HG03342 (cell line): ENCODE measurements around the gene PIK3R2.
"Not testable (repeated sequence)": the region's sequence is repeated elsewhere in the genome, so short reads cannot be mapped to it uniquely, and the experiment has no call there.

Experiments
- ATAC-seq: cut with Tn5 transposase; IDR thresholded peaks from one replicate; pipeline ENCODE4 v1.9.1; 2021; ENCODE audit warnings: mild to moderate bottlenecking, moderate library complexity; ENCODE audit not compliant: unreplicated experiment

The PIK3R2 gene

DNA sequence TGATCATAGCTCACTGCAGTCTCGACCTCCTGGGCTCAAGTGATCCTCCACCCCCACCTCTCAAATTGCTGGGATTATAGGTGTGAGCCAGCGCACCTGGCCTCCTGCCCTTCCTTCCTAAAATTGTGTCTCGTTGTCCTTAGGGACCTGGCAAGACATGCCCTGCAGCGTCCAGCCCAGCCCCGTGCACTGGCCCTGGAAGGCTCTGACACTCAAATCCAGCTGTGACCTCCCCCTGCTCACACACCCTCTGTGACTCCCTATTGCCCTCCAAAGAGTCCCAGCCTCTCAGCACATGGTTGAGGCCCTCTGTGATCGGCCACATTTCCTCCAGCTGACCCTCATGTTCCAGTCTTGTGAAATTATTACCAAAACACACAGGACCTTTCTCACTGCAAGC lies 45.0 kb downstream of the PIK3R2 start:
- ATAC-seq = no peak

- no peak for ATAC-seq
Measured at GRCh38 chr19:18198374-18198773, 45.4 kb downstream of the PIK3R2 start.

DNA sequence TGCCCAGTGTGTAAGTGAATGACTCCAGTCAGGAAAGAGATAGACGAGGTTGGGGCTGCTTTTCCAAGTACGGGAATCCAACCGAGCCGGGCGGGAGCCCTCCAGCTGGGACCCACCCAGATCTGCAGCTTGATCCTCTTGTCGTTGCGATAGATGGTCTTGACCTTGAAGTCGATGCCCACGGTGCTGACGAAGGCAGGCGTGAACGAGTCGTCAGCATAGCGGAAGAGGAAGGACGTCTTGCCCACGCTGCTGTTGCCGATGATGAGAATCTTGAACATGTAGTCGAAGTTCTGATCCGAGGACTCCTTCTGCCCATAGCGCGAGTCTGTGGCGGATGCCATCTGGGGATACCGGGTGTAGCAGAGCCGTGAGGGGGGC lies 49.4 kb downstream of the PIK3R2 start:
- ATAC-seq = no peak

- no peak for ATAC-seq
Measured at GRCh38 chr19:18202778-18203407, 49.9 kb downstream of the PIK3R2 start.

DNA sequence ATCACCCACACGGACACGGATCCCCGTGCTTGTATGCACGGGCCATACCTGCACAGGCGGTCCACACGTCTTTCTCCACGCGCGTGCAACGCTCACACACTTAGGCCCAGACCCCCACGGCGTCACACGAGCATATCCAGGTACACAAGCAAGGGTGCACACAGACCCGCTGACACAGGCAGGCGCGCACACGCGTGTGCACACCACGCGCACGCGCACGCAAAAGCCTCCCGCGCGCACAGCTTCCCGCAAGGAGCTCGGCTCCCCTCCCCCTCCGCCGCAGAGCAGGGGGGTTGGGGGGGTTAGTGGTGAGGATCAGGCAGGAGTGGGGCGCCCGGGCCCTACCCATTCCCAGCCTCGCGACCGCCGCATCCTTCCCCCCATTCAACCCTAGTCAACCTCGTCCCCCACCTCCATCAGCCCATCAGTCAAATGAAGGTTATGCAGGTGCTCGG lies 50.5 kb downstream of the PIK3R2 start:
- ATAC-seq = no peak

- peak; percentile 87 for ATAC-seq
Measured at GRCh38 chr19:18203863-18204393, 51.0 kb downstream of the PIK3R2 start, which contains the start of gene RAB3A. RAB3A (minus strand) TSS chr19:18204042; CDS start chr19:18202740, 1,302 bp downstream.

DNA sequence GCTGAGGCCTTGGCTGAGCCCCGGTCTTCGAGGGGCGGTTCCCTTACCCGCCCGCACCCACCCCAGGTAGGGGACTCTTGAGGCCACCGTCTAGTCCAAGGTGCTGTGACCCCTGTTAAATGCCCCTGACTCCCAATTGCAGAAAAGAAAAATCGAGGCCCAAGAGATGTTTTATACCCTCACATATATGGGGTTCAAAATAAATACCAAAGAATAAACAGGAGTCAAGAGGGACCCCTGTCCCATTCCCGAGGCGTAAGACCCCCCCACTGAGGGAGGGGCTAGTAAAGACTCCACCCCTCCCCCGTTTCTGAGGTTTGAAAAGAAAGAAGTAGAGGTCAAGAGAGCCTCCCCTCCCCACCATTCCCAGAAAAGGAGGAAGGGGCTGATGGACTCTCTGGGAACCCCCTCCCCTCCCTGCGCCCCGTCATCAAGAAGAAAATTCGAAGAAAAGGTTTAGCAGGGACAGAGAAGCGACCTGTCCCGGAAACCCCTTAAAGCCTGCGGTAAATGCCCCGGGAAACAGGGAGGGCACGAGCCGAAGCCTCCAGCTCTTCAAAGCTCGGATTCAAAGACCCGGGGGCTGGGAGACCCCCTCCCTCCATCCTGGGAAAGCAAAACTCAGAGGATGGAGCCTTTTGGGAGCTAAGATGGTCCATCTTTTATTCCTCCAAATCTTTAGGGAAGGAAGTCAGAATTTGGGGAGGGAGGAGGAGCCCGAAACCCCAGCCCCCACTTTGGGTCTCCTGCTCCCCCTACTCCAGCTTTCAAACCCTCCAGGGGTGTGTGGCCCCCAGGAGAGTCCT lies 51.6 kb downstream of the PIK3R2 start:
- peak; percentile 13 for ATAC-seq

GRCh38 chr19:18205200-18205892 lies 52.4 kb downstream of the PIK3R2 start:
- no peak for ATAC-seq

- no peak for ATAC-seq
Measured at GRCh38 chr19:18206018-18206417, 53.1 kb downstream of the PIK3R2 start.

DNA sequence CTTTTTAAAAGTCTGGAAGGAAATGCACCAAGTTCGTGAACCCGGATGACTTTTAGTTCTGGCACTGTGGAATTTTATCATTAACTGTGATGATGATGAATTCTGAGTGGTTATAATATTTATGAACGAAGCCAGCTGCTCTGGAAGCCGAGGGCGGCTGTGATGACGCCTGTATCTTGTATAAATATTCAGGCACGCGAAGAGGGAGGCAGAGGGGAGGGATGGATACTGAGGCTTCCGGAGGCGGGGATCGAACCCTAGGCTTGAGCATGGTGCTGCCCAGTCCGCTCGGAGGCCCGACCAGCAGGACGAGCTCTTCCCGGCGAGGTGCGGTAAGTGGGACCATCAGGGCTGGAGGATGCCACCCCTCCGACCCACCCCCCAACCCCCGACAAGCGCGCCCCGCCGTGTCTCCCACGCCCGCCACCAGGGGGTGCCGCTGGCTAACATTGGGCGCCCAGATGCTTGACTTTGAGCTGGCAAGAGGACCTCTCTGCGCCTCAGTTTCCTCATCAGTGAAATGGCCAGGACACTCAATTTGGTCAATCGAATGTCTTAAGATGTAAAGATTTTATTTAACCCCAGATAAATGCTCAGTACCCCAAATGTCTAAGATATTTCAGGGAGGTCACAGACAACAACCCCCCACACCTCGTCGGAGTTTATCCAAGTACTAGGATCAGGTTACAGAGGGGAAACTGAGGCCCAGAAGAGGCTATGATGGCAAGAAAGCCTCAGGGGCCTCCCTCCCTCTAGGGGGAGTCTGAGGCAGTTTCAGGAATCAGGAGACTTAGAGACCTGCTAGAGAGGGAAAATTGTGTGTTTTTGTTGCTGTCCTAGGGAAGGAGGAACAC lies 55.4 kb downstream of the PIK3R2 start:
- ATAC-seq = no peak

DNA sequence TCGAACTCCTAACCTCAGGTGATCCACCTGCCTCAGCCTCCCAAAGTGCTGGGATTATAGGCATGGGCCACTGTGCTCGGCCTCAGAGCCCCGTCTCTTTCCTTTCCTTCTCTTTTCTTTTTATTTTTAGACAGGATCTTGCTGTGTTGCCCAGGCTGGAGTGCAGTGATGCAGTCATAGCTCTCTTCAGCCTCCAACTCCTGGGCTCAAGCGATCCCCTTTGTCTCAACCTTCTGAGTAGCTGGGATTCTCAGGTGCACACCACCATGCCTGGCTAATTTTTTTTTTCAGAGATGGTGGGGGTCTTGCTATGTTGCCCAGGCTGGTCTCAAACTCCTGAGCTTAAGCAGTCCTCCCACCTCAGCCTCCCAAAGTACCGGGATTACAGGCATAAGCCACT lies 56.9 kb downstream of the PIK3R2 start:
- not testable (repeated sequence) for ATAC-seq

GRCh38 chr19:18211683-18212082 lies 58.7 kb downstream of the PIK3R2 start:
- no peak for ATAC-seq

DNA sequence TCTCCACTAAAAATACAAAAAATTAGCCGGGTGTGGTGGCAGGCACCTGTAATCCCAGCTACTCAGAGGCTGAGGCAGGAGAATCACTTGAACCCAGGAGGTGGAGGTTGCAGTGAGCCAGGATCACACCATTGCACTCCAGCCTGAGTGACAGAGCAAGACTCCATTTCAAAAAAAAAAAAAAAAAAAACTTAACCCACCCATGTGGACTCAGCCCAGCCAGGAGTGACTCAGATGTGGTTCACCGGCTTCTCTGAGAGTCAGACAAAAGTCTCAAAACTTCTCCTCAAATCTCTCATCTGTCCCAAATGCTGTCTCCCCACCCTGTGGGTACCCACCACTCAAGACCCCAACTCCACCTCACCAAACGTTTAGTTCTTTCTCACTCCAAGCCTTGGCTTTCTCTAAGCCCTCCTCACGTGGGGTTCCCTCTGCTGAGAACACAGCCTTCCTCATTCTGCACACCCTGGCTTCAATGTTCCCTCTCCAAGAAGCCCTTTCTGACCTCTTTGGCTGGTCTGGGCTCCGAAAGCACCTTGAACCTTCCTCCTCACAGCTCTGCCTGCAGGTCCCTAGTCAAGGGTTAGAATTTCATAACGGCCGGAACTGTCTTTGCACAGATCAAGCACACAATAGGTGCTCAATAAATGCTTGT lies 61.9 kb downstream of the PIK3R2 start:
- no peak for ATAC-seq

- ATAC-seq = no peak
Measured at GRCh38 chr19:18216789-18217188, 63.8 kb downstream of the PIK3R2 start.

DNA sequence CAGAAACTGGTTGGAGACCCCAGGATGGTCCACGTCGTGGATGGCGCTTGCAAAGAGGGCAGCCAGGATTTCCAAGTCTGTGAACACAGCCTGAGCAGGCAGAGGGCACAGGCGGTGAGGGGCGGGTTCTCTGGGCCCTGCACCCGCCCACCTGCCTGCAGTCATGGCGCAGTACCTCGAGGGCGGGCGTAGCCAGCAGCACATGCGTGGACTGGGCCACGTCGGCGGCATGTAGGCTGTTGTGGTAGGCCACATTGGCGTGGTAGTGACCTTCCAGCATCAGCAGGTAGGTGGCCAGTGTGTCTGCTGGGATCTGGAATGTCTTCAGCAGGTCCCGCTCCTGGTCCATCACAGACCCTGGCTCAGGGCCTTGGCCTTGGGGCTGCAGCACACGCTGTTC lies 65.2 kb downstream of the PIK3R2 start:
- no peak for ATAC-seq

DNA sequence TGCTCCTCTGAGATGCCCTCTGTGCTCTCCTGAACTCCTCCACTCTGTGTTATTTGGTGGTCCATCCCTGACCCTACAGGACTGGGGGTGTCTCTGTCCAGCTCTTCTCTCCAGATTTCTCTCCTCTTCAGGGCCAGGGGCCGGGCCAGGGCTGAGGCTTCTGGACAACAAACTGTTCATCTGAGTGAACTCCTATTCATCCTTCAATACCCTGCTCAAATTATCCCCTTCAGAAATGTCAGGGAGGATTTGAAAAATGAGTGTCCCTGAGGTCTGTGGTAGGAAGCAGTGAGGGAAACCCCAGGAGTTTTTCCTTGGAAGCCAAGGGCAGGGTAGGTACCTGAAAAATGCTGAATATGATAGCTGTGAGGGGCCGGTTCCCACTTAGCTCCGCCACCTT lies 65.6 kb downstream of the PIK3R2 start:
- no peak for ATAC-seq
